H1 (cell line): ENCODE results near the gene AMIGO2. TPM values are rescaled to one million over a fixed set of nuclear protein-coding genes. Genes with fewer than 3 reads are reported as not detected.

ENCODE experiments used
- CHD7 ChIP-seq: fragments of 300-600 bp; sonication (generic); IDR thresholded peaks from 2 replicates; pipeline ENCODE4 v1.7.1; 2012; ENCODE audit warnings: low read length, moderate library complexity, mild to moderate bottlenecking, inconsistent platforms; ENCODE audit not compliant: insufficient replicate concordance
- CREB1 ChIP-seq: IDR thresholded peaks from 2 replicates; pipeline ENCODE4 v1.6.1; 2012; ENCODE audit warnings: inconsistent platforms
- SIN3A ChIP-seq, 2 experiments: IDR thresholded peaks in 1 of 2; conservative IDR thresholded peaks in 1 of 2; 2 replicates each; pipeline ENCODE4 v1.6.1; 2011 to 2012; ENCODE audit warnings: low read length in 2 of 2, improper control_type of control experiment in 1 of 2, low read depth in 1 of 2, mild to moderate bottlenecking in 1 of 2
- SP1 ChIP-seq: IDR thresholded peaks from 2 replicates; pipeline ENCODE4 v1.6.1; 2011; ENCODE audit warnings: low read depth, low read length
- polyA plus RNA-seq, 7 experiments: library from polyadenylated mRNA; depleted of rRNA in 3 of 7; stranded (reverse) in 5 of 7; unstranded in 2 of 7; fragments of >200 nt in 5 of 7; fragments of 200-250 nt in 2 of 7; gene quantifications; 1 replicate in 5 of 7; 2 replicates in 1 of 7; 4 replicates in 1 of 7; pipeline versions ENCODE4 v1.2.1 to v1.2.3, GENCODE V29; 2011 to 2013; ENCODE audit warnings: missing spikeins in 2 of 7, mixed read lengths in 2 of 7
- total RNA-seq: library from RNA; stranded (reverse); fragmentation: NEBNext Ultra II Directional; extraction: Animal tissue kit (Norgen Biotek cat#: 25700); gene quantifications from 2 replicates; pipeline ENCODE4 v1.2.1, GENCODE V29; 2021

The AMIGO2 gene
- total and polyA plus RNA-seq, 2 of the 8 experiments (the other 6 are each of a cell fraction or from before 2014, with no cell fraction given), result 1.7 to 3.3 TPM

GRCh38 chr12:47054659-47055058, 25.1 kb downstream of the AMIGO2 start (continued):
- TF ChIP-seq CHD7 (no peak), SIN3A (conservative IDR thresholded peaks at IDR 0.05 in 1 of 2, IDR thresholded peaks at IDR 0.05 in 1 of 2; ENCODE audit: low read depth in 1 of 2, low read length in 2 of 2) (no peak), CREB1 (no peak), SP1 (no peak)
